ENCODE results near the gene CORO7.

Gene CORO7

DNA sequence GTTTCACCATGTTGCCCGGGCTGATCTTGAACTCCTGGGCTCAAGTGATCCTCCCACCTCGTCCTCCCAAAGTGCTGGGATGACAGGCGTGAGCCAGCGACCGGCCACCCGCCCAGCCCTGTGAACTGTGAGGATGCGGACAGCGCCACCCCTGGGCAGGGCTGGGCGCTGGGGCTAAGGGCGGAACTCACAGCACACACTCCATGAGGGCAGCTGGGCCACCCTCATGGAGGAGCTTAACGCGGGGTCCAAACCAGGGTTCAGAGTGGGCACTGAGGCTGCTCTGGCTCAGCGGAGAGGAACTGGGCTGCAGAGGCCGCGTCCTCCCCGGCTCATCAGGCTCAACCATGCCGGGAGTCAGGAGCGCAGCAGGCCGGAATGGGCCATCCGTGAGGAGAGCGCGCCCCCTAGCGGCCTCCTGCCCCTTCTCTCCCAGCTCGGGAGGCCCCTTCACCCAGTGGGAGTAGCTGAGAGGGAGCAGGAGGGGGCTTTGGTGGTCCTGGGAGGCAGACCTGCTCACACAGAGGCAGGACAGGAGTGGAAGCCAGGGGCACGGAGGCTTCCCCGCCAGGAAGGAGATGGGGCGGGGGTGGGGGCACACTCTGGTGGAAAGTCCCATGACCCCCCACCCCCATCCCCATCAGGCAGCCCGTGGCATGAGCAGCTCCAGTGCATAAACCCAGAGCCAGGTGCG is 13.8 kb downstream of the CORO7 start:
- no peaks in the 10 kb centered on the region for H3K9me3 ChIP-seq (ENCODE audit: low read length)
- no peaks in the 10 kb centered on the region for H3K27me3 ChIP-seq (ENCODE audit: insufficient read depth, low read length)
- TF ChIP-seq, protein P1, sequence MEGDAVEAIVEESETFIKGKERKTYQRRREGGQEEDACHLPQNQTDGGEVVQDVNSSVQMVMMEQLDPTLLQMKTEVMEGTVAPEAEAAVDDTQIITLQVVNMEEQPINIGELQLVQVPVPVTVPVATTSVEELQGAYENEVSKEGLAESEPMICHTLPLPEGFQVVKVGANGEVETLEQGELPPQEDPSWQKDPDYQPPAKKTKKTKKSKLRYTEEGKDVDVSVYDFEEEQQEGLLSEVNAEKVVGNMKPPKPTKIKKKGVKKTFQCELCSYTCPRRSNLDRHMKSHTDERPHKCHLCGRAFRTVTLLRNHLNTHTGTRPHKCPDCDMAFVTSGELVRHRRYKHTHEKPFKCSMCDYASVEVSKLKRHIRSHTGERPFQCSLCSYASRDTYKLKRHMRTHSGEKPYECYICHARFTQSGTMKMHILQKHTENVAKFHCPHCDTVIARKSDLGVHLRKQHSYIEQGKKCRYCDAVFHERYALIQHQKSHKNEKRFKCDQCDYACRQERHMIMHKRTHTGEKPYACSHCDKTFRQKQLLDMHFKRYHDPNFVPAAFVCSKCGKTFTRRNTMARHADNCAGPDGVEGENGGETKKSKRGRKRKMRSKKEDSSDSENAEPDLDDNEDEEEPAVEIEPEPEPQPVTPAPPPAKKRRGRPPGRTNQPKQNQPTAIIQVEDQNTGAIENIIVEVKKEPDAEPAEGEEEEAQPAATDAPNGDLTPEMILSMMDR (IDR thresholded peaks at IDR 0.05; ENCODE audit: low read length), result peak; percentile 94
- TF ChIP-seq EZH2 (IDR thresholded peaks at IDR 0.05; ENCODE audit: borderline replicate concordance, low read length), result no peak
- no peak overlapping the region for H2AFZ ChIP-seq (ENCODE audit: low read length)
- H3K9ac ChIP-seq (ENCODE audit: low read length), result no peak overlapping the region
- H3K27ac ChIP-seq (ENCODE audit: low read depth, low read length, poor library complexity, severe bottlenecking), result no peak overlapping the region
- H3F3A ChIP-seq (ENCODE audit: insufficient read depth, low read length), result no peaks in the 10 kb centered on the region
- H3K79me2 ChIP-seq (ENCODE audit: insufficient read depth, low read length), result no peaks in the 10 kb centered on the region
- H3K9me2 ChIP-seq (ENCODE audit: low read depth, low read length), result no peaks in the 10 kb centered on the region
- H3K4me1 ChIP-seq (ENCODE audit: insufficient read depth, low read length, severe bottlenecking), result peaks cover 6% of the 10 kb centered on the region
- no peaks in the 10 kb centered on the region for H4K20me1 ChIP-seq (ENCODE audit: insufficient read depth, low read length)
- peaks cover 68% of the 10 kb centered on the region for H3K36me3 ChIP-seq (ENCODE audit: insufficient read depth, low read length)
- no peak overlapping the region for H3K4me3 ChIP-seq (ENCODE audit: low read depth, low read length, poor library complexity, severe bottlenecking)
- no peak overlapping the region; the same call in 1 of the 2 replicates for H3K4me2 ChIP-seq (ENCODE audit: low read length)

DNA sequence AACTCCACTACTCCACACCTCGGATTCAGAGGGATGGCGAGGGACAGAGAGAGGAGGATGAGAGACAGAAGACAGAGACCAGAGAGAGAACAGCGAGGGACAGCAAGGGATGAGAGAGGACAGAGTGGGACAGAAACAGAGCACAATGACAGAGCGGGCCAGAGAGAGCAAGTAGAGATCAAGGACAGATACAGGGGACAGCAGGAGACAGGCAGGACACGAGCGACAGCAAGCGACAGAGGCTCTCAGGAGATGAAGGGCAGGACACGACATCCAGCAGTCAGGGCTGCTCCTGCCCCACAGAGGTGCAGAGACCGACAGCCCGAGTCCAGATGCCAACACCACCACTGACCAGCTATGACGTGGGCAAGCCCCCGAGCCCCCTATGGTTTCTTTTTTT is 14.9 kb downstream of the CORO7 start:
- no peaks in the 10 kb centered on the region for H3F3A ChIP-seq (ENCODE audit: insufficient read depth, low read length)
- H3K4me1 ChIP-seq (ENCODE audit: insufficient read depth, low read length, severe bottlenecking), result peaks cover 6% of the 10 kb centered on the region
- no peak overlapping the region for H3K4me2 ChIP-seq (ENCODE audit: low read length)
- no peaks in the 10 kb centered on the region for H3K27me3 ChIP-seq (ENCODE audit: insufficient read depth, low read length)
- no peak overlapping the region for H3K9ac ChIP-seq (ENCODE audit: low read length)
- no peak overlapping the region for H3K27ac ChIP-seq (ENCODE audit: low read depth, low read length, poor library complexity, severe bottlenecking)
- H3K9me2 ChIP-seq (ENCODE audit: low read depth, low read length), result no peaks in the 10 kb centered on the region
- no peak overlapping the region for H2AFZ ChIP-seq (ENCODE audit: low read length)
- no peak overlapping the region for H3K4me3 ChIP-seq (ENCODE audit: low read depth, low read length, poor library complexity, severe bottlenecking)
- TF ChIP-seq, protein P1 (IDR thresholded peaks at IDR 0.05; ENCODE audit: low read length), result no peak
- TF ChIP-seq EZH2 (IDR thresholded peaks at IDR 0.05; ENCODE audit: borderline replicate concordance, low read length), result no peak
- H3K9me3 ChIP-seq (ENCODE audit: low read length), result no peaks in the 10 kb centered on the region
- H3K79me2 ChIP-seq (ENCODE audit: insufficient read depth, low read length), result no peaks in the 10 kb centered on the region
- peaks cover 65% of the 10 kb centered on the region for H3K36me3 ChIP-seq (ENCODE audit: insufficient read depth, low read length)
- H4K20me1 ChIP-seq (ENCODE audit: insufficient read depth, low read length), result no peaks in the 10 kb centered on the region

DNA sequence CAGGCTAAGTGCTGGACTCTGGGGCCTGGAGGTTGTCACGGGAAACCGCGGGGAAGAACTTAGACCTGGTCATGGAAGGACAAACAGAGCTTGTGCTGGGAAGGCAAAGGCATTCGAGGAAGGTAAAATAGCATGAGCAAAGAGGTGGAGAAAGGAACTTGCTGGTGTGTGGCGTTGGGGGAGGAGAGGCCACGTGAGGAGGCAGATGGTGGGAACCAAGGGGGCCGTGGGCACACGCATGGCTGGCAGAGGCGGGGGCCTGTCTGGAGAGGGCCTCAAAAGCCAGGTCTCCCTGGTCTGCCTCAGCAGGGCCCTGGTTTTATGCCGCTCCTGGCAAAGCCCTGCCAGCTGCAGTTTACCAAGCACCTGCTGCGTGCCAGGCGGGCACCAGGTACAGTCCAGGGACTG is 15.3 kb downstream of the CORO7 start:
- H3K36me3 ChIP-seq (ENCODE audit: insufficient read depth, low read length), result peaks cover 65% of the 10 kb centered on the region
- H3K4me3 ChIP-seq (ENCODE audit: low read depth, low read length, poor library complexity, severe bottlenecking), result no peak overlapping the region
- peaks cover 6% of the 10 kb centered on the region for H3K4me1 ChIP-seq (ENCODE audit: insufficient read depth, low read length, severe bottlenecking)
- no peaks in the 10 kb centered on the region for H3K9me2 ChIP-seq (ENCODE audit: low read depth, low read length)
- H3K4me2 ChIP-seq (ENCODE audit: low read length), result no peak overlapping the region
- H3F3A ChIP-seq (ENCODE audit: insufficient read depth, low read length), result no peaks in the 10 kb centered on the region
- no peaks in the 10 kb centered on the region for H4K20me1 ChIP-seq (ENCODE audit: insufficient read depth, low read length)
- H2AFZ ChIP-seq (ENCODE audit: low read length), result no peak overlapping the region
- no peaks in the 10 kb centered on the region for H3K9me3 ChIP-seq (ENCODE audit: low read length)
- H3K27me3 ChIP-seq (ENCODE audit: insufficient read depth, low read length), result no peaks in the 10 kb centered on the region
- H3K79me2 ChIP-seq (ENCODE audit: insufficient read depth, low read length), result no peaks in the 10 kb centered on the region
- no peak overlapping the region for H3K27ac ChIP-seq (ENCODE audit: low read depth, low read length, poor library complexity, severe bottlenecking)
- no peak for TF ChIP-seq EZH2 (IDR thresholded peaks at IDR 0.05; ENCODE audit: borderline replicate concordance, low read length)
- TF ChIP-seq, protein P1 (IDR thresholded peaks at IDR 0.05; ENCODE audit: low read length), result no peak
- no peak overlapping the region for H3K9ac ChIP-seq (ENCODE audit: low read length)
